HepG2 (cell line): ENCODE data around the gene RAB33B. TPM values are rescaled to one million over a fixed set of nuclear protein-coding genes. Genes with fewer than 3 reads are reported as not detected.

ENCODE experiments used
- ATAC-seq: fragments of 200-7000 bp; cut with Tn5 transposase; 3 replicates; pipeline ENCODE4 v1.9.1; 2020; ENCODE audit warnings: mild to moderate bottlenecking, moderate library complexity
- BruUV-seq: library from RNA; stranded (reverse); fragments of 400-500 nt; replicated peaks from 2 replicates; lab custom pipeline; 2021; lab: Mats Ljungman, UMichigan
- CTCF ChIA-PET: fragments of 300-600 bp; formaldehyde crosslinking; extraction: SDS; loops from one replicate; lab custom pipeline; 2021; ENCODE audit warnings: low total read pairs, inconsistent platforms, low intra/inter-chr PET ratio; lab: Yijun Ruan, JAX
- POLR2A ChIA-PET: fragments of 350-600 bp; sonication (Branson Sonifier 250); formaldehyde crosslinking; loops from one replicate; lab custom pipeline; 2020; ENCODE audit warnings: antibody characterized with exemption, inconsistent platforms; lab: Yijun Ruan, JAX
- DNase-seq: peaks from one replicate; pipeline ENCODE4 v3.0.0-alpha.2; 2015; ENCODE audit warnings: low spot score
- FAIRE-seq: peaks from 3 replicates; lab custom pipeline; 2011; peaks lifted over from hg19 to GRCh38; lab: Jason Lieb, UNC
- H2AFZ ChIP-seq: one replicate; pipeline ENCODE4 v1.6.1; 2011; ENCODE audit warnings: low read length, inconsistent platforms
- H3K27ac ChIP-seq: fragments of 300-600 bp; 3 replicates; pipeline ENCODE4 v1.8.0; 2011; ENCODE audit warnings: mixed run types, mild to moderate bottlenecking, mixed read lengths, low read length, inconsistent platforms; ENCODE audit not compliant: insufficient read depth; ENCODE audit errors: extremely low read length
- H3K27me3 ChIP-seq, 2 experiments: fragments of 200-600 bp in 1 of 2; 2 replicates in 1 of 2; 3 replicates in 1 of 2; pipeline versions ENCODE4 v1.6.0 to v1.8.0; 2011; ENCODE audit warnings: low read length in 2 of 2, mild to moderate bottlenecking in 2 of 2, moderate library complexity in 2 of 2, inconsistent platforms in 1 of 2; ENCODE audit not compliant: insufficient read depth in 2 of 2, control insufficient read depth in 1 of 2
- H3K36me3 ChIP-seq, 2 experiments: fragments of 200-600 bp in 1 of 2; replicated peaks in 1 of 2; 2 replicates in 1 of 2; 3 replicates in 1 of 2; pipeline versions ENCODE4 v1.5.1 to v1.8.0; 2011; ENCODE audit warnings: low read length in 2 of 2, inconsistent platforms in 1 of 2; ENCODE audit not compliant: insufficient read depth in 2 of 2, control insufficient read depth in 1 of 2
- H3K4me1 ChIP-seq: 2 replicates; pipeline ENCODE4 v1.5.1; 2012; ENCODE audit warnings: low read length, inconsistent platforms; ENCODE audit not compliant: insufficient read depth
- H3K4me2 ChIP-seq: 2 replicates; pipeline ENCODE4 v1.6.0; 2011; ENCODE audit warnings: low read depth, low read length, inconsistent platforms
- H3K4me3 ChIP-seq, 3 experiments: fragments of 200-600 bp in 1 of 3; sonication (generic), shearing (Covaris generic) in 1 of 3; replicated peaks in 1 of 3; 2 replicates each; pipeline ENCODE4 v1.5.1; 2011 to 2016; ENCODE audit warnings: low read length in 3 of 3, inconsistent platforms in 2 of 3, low read depth in 2 of 3, mild to moderate bottlenecking in 2 of 3, control low read depth in 1 of 3, mixed read lengths in 1 of 3; ENCODE audit not compliant: insufficient read depth in 1 of 3
- H3K79me2 ChIP-seq: one replicate; pipeline ENCODE4 v1.6.1; 2011; ENCODE audit warnings: low read length, inconsistent platforms; ENCODE audit not compliant: insufficient read depth
- H3K9ac ChIP-seq: 2 replicates; pipeline ENCODE4 v1.6.0; 2011; ENCODE audit warnings: mild to moderate bottlenecking, low read depth, low read length, inconsistent platforms; ENCODE audit not compliant: insufficient read depth
- H3K9me3 ChIP-seq: 2 replicates; pipeline ENCODE4 v1.5.1; 2012; ENCODE audit warnings: mild to moderate bottlenecking, low read length
- H4K20me1 ChIP-seq: 2 replicates; pipeline ENCODE4 v1.6.0; 2011; ENCODE audit warnings: inconsistent platforms, mild to moderate bottlenecking, low read length, moderate library complexity; ENCODE audit not compliant: insufficient read depth
- DNMT1 ChIP-seq: sonication (generic); formaldehyde crosslinking; IDR thresholded peaks from 2 replicates; pipeline ENCODE4 v1.5.1; 2020; ENCODE audit warnings: mild to moderate bottlenecking, missing genetic modification reagents
- MED1 ChIP-seq: sonication (generic); formaldehyde crosslinking; IDR thresholded peaks from 2 replicates; pipeline ENCODE4 v1.4.0; 2020; ENCODE audit warnings: missing genetic modification reagents
- NCOA1 ChIP-seq: sonication (generic); formaldehyde crosslinking; IDR thresholded peaks from 2 replicates; pipeline ENCODE4 v1.9.0; 2021; ENCODE audit warnings: missing genetic modification reagents
- ZNF558 ChIP-seq: sonication (generic); formaldehyde crosslinking; IDR thresholded peaks from 2 replicates; pipeline ENCODE4 v1.9.0; 2022; ENCODE audit warnings: mild to moderate bottlenecking, missing genetic modification reagents, borderline replicate concordance
- WGBS: methylation state at CpG from one replicate; pipeline ENCODE4 v1.1.6; 2017; ENCODE audit warnings: low lambda C conversion rate; 5-methylcytosine and 5-hydroxymethylcytosine counted together
- in situ Hi-C: cut with HindIII; loops from 2 replicates; pipeline ENCODE4 v1.10.0; 2017; ENCODE audit warnings: low pct_unique_long_range_greater_than_20kb; ENCODE audit not compliant: extremely low pct_ligation_motif_present
- intact Hi-C: fragments of 100-400 bp; cut with micrococcal nuclease; formaldehyde crosslinking; loops from one replicate; pipeline ENCODE4 v1.10.0; 2022; ENCODE audit not compliant: unreplicated experiment
- polyA plus RNA-seq, 8 experiments: library from polyadenylated mRNA; depleted of rRNA in 3 of 8; stranded (reverse) in 7 of 8; unstranded in 1 of 8; fragments of >200 nt; fragmentation: Illumina TruSeq in 4 of 8; extraction: Trizol in 4 of 8; gene quantifications; 2 replicates each; pipeline versions ENCODE4 v1.2.1 to v1.2.3, GENCODE V29; 2011 to 2016; ENCODE audit warnings: low read depth in 4 of 8, missing spikeins in 1 of 8, mixed read lengths in 1 of 8; ENCODE audit not compliant: insufficient read depth in 1 of 8
- total RNA-seq, 5 experiments: library from RNA; depleted of rRNA; stranded (reverse); fragments of >200 nt; fragmentation: Illumina TruSeq; extraction: Trizol; gene quantifications; 2 replicates each; pipeline ENCODE4 v1.2.3, GENCODE V29; 2016; ENCODE audit warnings: low read depth in 1 of 5
- TF ChIP-seq, protein P1 (sequence below): sonication (generic); formaldehyde crosslinking; IDR thresholded peaks from 2 replicates; pipeline ENCODE4 v1.4.0; 2020; ENCODE audit warnings: missing genetic modification reagents, borderline replicate concordance

RAB33B gene
- total and polyA plus RNA-seq, 2 of the 13 experiments (the other 11 are each of a cell fraction or from before 2014, with no cell fraction given), result 7.6 to 8.1 TPM

- WGBS, result 40% methylated on average over 4 of the region's 4 CpGs
- DNase-seq (no peak), FAIRE-seq (no peak), ATAC-seq (peak; percentile 63; the same call in 2 of the 3 replicates)
- in situ Hi-C loops (no loop called here), intact Hi-C loops (no loop called here)
- H3K4me1 ChIP-seq, result 0 out of 2 replicates have a peak, but pooled peaks cover 3% of the 10 kb centered on the region
- H3K36me3 ChIP-seq, result no peaks in the 10 kb centered on the region
- H3K4me3 ChIP-seq, result no peak overlapping the region
- H3K9me3 ChIP-seq, result no peaks in the 10 kb centered on the region
- no peak overlapping the region for H3K9ac ChIP-seq
- H4K20me1 ChIP-seq, result no peaks in the 10 kb centered on the region
- H3K79me2 ChIP-seq, result no peaks in the 10 kb centered on the region
- TF ChIP-seq, protein P1, sequence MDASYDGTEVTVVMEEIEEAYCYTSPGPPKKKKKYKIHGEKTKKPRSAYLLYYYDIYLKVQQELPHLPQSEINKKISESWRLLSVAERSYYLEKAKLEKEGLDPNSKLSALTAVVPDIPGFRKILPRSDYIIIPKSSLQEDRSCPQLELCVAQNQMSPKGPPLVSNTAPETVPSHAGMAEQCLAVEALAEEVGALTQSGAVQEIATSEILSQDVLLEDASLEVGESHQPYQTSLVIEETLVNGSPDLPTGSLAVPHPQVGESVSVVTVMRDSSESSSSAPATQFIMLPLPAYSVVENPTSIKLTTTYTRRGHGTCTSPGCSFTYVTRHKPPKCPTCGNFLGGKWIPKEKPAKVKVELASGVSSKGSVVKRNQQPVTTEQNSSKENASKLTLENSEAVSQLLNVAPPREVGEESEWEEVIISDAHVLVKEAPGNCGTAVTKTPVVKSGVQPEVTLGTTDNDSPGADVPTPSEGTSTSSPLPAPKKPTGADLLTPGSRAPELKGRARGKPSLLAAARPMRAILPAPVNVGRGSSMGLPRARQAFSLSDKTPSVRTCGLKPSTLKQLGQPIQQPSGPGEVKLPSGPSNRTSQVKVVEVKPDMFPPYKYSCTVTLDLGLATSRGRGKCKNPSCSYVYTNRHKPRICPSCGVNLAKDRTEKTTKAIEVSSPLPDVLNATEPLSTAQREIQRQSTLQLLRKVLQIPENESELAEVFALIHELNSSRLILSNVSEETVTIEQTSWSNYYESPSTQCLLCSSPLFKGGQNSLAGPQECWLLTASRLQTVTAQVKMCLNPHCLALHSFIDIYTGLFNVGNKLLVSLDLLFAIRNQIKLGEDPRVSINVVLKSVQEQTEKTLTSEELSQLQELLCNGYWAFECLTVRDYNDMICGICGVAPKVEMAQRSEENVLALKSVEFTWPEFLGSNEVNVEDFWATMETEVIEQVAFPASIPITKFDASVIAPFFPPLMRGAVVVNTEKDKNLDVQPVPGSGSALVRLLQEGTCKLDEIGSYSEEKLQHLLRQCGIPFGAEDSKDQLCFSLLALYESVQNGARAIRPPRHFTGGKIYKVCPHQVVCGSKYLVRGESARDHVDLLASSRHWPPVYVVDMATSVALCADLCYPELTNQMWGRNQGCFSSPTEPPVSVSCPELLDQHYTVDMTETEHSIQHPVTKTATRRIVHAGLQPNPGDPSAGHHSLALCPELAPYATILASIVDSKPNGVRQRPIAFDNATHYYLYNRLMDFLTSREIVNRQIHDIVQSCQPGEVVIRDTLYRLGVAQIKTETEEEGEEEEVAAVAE (CRISPR knock-in tag), result no peak
- TF ChIP-seq DNMT1, result no peak
- no peak for TF ChIP-seq NCOA1 (CRISPR knock-in tag)
- no peak for TF ChIP-seq MED1
- TF ChIP-seq ZNF558 (CRISPR knock-in tag), result no peak
- TF ChIP-seq, all 625 proteins: peak for 0
- BruUV-seq, result no TSS peak
- no peak overlapping the region for H3K27ac ChIP-seq
- ChIA-PET POLR2A (no interaction called here), CTCF (no interaction called here)
- no peaks in the 10 kb centered on the region for H3K27me3 ChIP-seq
- H2AFZ ChIP-seq, result no peak overlapping the region
- no peak overlapping the region for H3K4me2 ChIP-seq
Measured at GRCh38 chr4:139524062-139524631, 70.2 kb downstream of the RAB33B start.
